Neuron (in vitro differentiated cells): ENCODE data around the gene GRIFIN.

ENCODE experiments used
- H2AFZ ChIP-seq: one replicate; pipeline ENCODE4 v1.6.1; 2013; ENCODE audit warnings: low read depth, mild to moderate bottlenecking, inconsistent platforms, low read length, moderate library complexity
- H3K27me3 ChIP-seq: one replicate; pipeline ENCODE4 v1.6.1; 2013; ENCODE audit warnings: low read length; ENCODE audit not compliant: insufficient read depth
- H3K36me3 ChIP-seq: one replicate; pipeline ENCODE4 v1.6.1; 2013; ENCODE audit warnings: low read length; ENCODE audit not compliant: insufficient read depth
- H3K4me1 ChIP-seq: one replicate; pipeline ENCODE4 v1.6.1; 2013; ENCODE audit warnings: low read length; ENCODE audit not compliant: insufficient read depth
- H3K4me3 ChIP-seq: 2 replicates; pipeline ENCODE4 v1.5.1; 2013; ENCODE audit warnings: mild to moderate bottlenecking, low read length, moderate library complexity
- H3K9me3 ChIP-seq: one replicate; pipeline ENCODE4 v1.6.1; 2013; ENCODE audit warnings: low read length

Gene GRIFIN

DNA sequence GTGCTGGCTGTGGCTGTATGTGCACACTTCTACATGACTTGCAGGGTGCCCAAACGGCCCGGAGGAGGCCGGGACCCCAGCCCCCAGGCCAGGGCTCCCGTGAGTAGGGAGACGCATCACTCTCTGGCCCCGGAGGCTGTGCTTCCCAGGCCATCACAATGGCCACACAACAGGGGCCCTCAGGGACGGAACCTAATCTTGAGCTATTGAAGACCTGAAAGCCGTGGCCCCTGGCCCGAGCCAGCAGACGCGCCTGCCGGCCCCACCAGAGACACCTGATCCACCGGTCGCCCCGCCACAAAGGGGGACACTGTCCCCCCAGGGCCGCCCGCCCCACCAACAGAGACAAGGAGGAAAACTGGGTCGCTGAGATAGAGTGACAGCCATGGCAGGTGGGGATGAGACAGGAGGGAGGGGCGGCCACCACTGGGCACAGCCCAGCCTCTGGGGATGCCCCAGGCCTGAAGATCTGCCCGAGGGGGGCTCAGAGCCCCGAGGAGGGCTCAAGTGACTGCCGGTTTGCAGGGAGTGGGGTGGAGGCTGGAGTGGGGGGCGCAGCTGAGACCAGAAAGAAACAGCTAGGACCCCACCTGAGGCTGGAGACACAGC, 33.2 kb upstream of the GRIFIN start:
- no peaks in the 10 kb centered on the region for H3K36me3 ChIP-seq
- peaks cover 10% of the 10 kb centered on the region for H3K27me3 ChIP-seq
- no peak overlapping the region for H3K4me3 ChIP-seq
- H3K9me3 ChIP-seq, result peaks cover 4% of the 10 kb centered on the region
- H2AFZ ChIP-seq, result no peak overlapping the region
- H3K4me1 ChIP-seq, result peaks cover 40% of the 10 kb centered on the region

DNA sequence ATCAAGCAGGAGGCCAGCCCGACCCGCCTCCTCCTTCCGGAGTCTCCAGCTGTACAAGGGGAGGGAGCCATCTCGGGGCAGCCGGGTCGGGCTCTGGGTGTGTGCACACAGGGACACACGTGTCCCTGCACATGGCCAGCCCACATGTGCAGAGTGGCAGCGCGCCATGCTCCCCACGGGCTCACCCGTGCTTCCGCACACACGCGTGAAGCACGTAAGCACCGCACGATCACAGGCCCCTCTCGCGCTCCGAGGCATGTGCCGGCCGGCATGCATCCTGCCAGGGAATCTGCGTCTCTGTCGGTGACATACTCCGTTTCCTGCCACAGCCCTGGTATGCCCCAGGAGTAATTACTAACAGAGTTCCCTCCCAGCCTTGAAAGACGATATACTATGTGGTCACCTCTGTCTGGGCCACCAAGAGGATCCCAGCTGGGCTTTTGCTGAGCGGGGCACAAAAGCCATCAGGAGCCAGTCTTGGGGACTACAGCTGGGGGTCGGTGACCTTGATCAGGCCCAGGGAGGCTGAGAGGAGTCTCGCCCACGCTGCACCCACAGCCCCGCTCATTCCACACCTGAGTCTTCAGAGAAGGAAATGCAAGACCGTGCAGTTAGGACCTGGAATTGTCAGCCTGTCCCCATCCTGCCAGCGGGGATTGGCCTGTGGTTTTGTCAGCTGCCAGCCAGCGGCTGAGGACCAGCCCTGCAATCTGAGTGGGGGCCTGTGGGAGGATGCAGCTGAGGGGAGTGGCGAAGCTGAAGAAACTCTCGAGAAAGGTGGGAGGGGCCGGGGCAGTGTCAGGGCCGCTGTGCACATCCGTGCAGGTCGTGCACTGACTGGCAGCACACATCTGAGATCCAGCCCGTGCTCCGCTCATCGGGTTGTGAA, 32.4 kb upstream of the GRIFIN start:
- Histone ChIP-seq H2AFZ (no peak overlapping the region), H3K9me3 (peaks cover 4% of the 10 kb centered on the region), H3K4me1 (peaks cover 40% of the 10 kb centered on the region)

DNA sequence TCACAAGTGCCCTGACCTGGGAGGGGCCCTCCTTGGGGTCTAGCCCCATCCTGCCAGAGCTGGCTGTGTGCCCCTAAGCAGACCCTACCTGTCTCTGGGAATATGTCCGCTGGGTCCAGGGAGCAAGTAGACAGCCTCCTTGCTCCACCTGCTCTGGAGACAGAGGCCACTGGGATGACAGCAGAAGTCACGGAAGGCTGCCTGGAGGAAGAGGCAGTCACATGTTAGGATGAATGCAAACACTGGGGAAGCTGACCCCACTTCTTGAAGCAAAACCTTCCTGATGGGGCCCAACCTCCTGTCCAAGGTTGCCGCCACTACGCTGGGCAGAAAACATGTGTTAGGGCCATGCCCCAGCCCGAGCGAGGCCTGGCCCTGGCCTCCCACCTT, 31.7 kb upstream of the GRIFIN start:
- H3K9me3 ChIP-seq, result no peaks in the 10 kb centered on the region
- no peaks in the 10 kb centered on the region for H3K36me3 ChIP-seq

More for the DNA sequence above, 32.4 kb upstream of the GRIFIN start:
- peaks cover 10% of the 10 kb centered on the region for H3K27me3 ChIP-seq
- no peaks in the 10 kb centered on the region for H3K36me3 ChIP-seq
- H3K4me3 ChIP-seq, result no peak overlapping the region

DNA sequence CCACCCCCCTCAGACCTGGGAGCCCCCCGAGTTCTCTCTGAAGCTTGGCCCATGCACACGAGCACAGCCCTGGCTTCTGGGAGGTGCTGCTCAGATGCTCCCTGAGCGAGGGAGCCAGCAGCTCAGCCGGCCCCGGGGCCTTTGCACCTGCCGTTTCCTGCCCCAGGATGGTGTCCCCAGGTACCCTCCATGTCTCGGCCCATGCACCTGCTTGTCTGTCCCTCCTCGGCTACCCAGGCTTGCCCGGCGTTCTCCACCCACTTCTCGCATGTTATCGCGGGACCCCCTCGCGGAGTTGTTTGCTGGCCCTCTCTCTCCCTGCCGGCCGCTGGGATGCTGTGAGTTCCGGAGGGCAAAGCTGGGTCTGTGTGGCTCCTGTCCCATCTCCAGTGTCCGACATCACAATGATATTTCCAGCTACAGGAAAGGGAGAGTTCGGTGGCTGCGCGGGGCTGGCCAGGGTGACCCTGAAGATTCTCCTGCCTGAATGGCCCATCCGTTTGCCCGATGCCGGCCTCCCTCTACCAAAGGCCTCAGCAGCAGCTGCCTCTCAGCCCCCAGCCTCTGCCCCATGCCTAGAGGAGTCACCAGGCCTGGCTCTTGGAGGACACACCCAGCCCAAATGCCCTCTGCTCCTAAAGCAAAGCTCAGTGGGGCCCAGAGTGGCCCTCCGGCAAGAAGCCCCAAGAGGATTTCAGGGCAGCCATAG, 31.2 kb upstream of the GRIFIN start:
- no peaks in the 10 kb centered on the region for H3K9me3 ChIP-seq
- H2AFZ ChIP-seq, result no peak overlapping the region
- H3K4me1 ChIP-seq, result peaks cover 40% of the 10 kb centered on the region
- no peak overlapping the region for H3K4me3 ChIP-seq
- no peaks in the 10 kb centered on the region for H3K36me3 ChIP-seq
- peaks cover 2% of the 10 kb centered on the region for H3K27me3 ChIP-seq

More for the DNA sequence above, 31.7 kb upstream of the GRIFIN start:
- Histone ChIP-seq H3K4me3 (no peak overlapping the region), H3K4me1 (peaks cover 40% of the 10 kb centered on the region), H3K27me3 (peaks cover 6% of the 10 kb centered on the region), H2AFZ (no peak overlapping the region)

DNA sequence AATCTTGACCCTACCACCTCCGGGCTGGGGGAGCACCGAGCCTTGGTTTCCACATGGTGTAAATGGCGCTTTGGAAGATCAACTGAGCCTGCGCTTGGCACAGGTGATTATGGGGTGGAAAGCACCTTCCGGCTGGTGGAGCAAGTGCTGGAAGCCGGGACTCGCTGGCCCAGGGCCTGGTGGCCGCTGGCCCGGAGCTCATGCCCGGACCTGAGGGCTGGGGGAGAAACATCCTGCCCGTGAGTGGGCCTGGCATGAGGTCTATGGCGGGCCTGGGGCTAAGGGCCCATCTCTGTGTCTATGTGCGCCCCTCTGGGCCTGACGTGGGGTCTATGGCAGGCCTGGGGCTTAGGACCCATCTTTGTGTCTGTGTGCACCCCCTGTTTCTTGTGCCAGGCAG, 29.2 kb upstream of the GRIFIN start:
- Histone ChIP-seq H3K4me1 (peaks cover 27% of the 10 kb centered on the region), H3K4me3 (no peak overlapping the region), H3K36me3 (no peaks in the 10 kb centered on the region), H3K27me3 (no peaks in the 10 kb centered on the region), H2AFZ (no peak overlapping the region), H3K9me3 (no peaks in the 10 kb centered on the region)

DNA sequence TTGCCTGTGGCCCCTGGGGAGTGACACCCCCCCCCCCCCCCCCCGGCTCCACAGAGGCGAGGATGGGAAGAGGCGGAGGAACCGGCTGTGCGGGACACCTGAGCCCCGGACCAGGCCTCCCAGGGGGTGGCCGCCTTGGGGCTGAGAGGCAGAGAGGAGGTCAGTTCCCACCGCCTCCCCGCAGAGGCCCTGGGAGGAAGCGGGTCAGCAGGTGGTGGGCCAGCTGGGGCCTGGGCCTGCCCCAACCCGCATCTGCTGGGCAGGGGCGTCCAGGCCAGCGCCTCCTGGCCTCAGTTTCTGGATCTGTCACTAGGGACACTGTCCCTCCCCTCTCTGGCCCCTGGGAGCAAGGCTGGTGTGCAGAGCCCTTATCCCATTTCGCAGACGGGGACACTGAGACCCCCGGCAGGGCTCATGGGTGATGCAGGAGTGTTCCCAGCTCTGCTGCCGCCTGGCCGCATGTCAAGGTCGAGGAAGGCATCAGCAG, 28.7 kb upstream of the GRIFIN start:
- H3K36me3 ChIP-seq, result no peaks in the 10 kb centered on the region
- peaks cover 32% of the 10 kb centered on the region for H3K4me1 ChIP-seq
- H3K27me3 ChIP-seq, result no peaks in the 10 kb centered on the region
- no peak overlapping the region for H2AFZ ChIP-seq
- H3K4me3 ChIP-seq, result no peak overlapping the region
- no peaks in the 10 kb centered on the region for H3K9me3 ChIP-seq

DNA sequence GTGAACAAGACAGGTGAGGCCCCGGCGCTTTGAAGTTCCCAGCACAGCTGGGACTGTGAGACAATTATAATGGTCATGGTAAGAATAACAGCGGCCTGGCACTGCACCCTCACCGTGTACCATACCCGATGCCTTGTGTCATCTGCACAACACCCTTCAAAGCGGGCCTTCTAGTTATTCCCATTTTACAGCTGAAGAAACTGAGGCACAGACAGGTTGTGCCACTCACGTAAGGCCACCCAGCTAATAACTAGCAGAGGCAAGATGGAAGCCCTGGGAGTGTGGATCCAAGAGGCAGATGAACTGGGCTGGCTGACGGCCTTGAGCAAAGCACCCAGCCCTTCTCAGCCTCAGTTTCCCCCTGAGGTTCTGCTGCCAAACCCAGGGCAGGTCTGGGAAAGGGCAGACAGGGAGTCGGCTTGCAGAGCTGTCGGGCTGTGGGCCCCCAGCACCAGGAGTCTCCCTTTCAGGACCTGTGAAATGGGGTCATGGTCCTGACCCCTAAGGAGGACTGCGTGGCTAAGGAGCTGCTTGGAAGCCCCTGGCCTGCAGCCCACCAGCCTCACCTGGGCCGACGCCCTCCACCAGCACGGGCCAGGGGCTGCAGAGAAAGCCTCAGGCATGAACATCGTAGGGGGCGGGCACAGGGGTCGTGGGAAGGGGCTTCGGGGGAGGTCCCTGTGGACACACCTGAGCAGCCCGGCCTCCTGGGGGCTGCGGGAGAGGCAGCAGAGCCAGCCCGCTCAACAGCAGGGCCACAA, 28.1 kb upstream of the GRIFIN start:
- no peaks in the 10 kb centered on the region for H3K27me3 ChIP-seq
- no peaks in the 10 kb centered on the region for H3K9me3 ChIP-seq
- H2AFZ ChIP-seq, result no peak overlapping the region
- no peaks in the 10 kb centered on the region for H3K36me3 ChIP-seq
- H3K4me1 ChIP-seq, result peaks cover 32% of the 10 kb centered on the region
- no peak overlapping the region for H3K4me3 ChIP-seq

DNA sequence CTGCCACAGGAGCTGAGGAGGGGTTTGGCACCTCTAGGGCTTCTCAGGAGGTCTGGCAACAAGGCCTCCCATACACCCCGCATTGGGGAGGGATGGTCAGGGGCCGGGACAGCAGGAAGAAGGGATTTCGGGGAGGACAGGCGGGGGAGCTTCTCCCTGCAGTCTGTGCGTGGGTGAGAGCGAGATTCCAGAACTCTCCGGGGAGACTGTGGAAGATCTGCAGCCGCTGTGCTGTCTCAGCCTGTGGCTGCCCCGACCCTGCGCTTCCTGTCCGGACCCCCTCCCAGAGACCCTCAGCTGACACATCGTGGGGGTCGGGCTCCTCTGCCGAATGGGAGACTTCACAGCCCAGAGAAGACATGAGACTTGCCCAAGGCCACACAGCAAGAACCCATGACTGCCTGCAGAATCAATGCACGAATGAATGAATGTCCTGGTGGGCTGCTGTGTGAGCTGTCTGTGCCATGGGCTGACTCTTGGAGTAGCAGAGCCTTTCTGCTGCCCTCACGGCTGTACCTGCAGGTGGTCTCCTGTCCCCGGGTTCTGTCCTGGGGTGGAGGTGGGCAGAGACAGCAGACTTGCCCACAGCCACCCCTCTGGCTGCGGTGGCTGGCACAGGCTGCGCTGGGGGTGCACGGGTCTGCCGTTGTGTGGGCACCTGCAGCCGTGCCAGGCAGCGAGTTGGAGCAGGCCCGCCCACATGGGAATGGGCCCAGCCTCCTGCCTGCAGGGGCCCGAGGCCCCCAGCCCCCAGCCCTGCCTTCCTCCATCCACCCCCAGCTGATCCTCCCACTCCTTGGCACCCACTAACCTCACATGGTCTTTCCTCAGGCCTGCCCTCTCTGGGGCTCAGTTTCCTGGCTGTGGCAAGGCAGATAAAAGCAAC, 27.1 kb upstream of the GRIFIN start:
- Histone ChIP-seq H3K27me3 (no peaks in the 10 kb centered on the region), H3K4me3 (no peak overlapping the region), H3K4me1 (peaks cover 32% of the 10 kb centered on the region), H2AFZ (no peak overlapping the region), H3K36me3 (no peaks in the 10 kb centered on the region), H3K9me3 (no peaks in the 10 kb centered on the region)

DNA sequence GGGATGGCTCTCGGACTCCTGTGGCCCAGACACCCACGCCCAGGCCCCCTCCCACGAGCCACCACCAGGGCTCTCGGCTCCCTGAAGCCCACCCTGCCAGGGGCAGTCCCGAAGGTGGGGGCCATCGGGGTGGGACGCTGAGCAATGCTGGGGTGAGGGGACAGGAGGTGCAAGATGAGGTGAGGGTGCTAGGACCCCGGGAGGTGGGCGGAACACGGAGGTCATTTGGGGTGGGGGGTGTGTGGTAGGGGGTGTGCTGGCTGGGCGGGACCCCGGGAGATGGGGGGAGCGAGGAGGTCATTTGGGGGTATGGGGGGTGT, 26.4 kb upstream of the GRIFIN start:
- Histone ChIP-seq H2AFZ (no peak overlapping the region), H3K9me3 (no peaks in the 10 kb centered on the region), H3K4me3 (no peak overlapping the region), H3K36me3 (no peaks in the 10 kb centered on the region), H3K27me3 (no peaks in the 10 kb centered on the region), H3K4me1 (peaks cover 33% of the 10 kb centered on the region)

DNA sequence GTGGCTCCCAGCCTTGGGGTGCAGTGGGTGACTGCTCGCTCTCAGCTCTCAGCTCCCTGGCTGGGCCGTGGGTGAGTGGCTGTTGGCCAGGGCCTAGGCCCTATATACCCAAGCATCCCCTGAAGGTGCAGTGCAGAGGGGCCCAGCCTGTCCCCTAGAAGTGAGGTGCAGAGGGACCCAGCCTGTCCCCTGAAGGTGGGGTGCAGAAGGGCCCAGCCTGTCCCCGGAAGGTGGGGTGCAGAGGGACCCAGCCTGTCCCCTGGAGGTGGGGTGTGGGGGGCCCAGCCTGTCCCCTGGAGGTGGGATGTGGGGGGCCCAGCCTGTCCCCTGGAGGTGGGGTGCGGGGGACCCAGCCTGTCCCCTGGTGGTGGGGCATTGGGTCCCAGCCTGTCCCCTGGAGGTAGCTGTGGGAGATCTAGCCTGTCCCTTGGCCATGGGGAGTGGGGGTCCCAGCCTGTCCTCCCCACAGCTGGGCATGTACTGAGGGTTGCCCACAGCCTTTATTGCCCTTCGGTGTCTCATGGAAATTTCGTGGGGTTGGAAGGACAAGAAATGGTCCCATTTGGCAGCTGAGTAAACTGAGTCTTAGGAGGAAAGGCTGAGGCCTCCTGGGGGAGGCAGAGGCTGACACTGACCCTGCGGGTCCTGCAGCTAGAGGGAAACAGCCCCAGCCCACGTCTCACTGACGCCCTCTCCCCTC, 25.9 kb upstream of the GRIFIN start:
- no peaks in the 10 kb centered on the region for H3K27me3 ChIP-seq
- H3K4me1 ChIP-seq, result peaks cover 38% of the 10 kb centered on the region

DNA sequence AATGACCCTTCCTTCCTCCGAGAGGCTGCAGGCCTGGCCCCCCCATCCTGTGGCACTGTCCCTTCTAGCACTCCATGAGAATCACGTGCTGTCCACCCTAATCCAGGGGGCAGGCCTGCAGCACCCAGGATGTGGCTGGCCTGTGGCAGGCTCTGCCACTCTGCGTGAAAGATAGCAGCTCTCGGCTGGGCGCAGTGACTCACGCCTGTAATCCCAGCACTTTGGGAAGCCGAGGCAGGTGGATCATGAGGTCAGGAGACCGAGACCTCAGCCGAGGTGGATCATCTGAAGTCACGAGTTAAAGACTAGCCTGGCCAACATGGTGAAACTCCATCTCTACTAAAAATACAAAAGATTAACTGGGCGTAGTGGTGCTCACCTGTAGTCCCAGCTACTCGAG, 24.5 kb upstream of the GRIFIN start:
- H2AFZ ChIP-seq, result no peak overlapping the region
- H3K4me3 ChIP-seq, result no peak overlapping the region
- H3K9me3 ChIP-seq, result no peaks in the 10 kb centered on the region
- H3K4me1 ChIP-seq, result peaks cover 46% of the 10 kb centered on the region
- H3K27me3 ChIP-seq, result no peaks in the 10 kb centered on the region
- no peaks in the 10 kb centered on the region for H3K36me3 ChIP-seq

More for the DNA sequence above, 25.9 kb upstream of the GRIFIN start:
- Histone ChIP-seq H3K36me3 (no peaks in the 10 kb centered on the region), H2AFZ (no peak overlapping the region), H3K9me3 (no peaks in the 10 kb centered on the region), H3K4me3 (no peak overlapping the region)
